NCI-H1436 treated with DMSO at 0.1 percent for 48 hours (cell line): ENCODE measurements around the gene NFYA.

ENCODE experiments used
- DNase-seq: peaks from one replicate; lab custom pipeline; 2025; lab: John Stamatoyannopoulos, UW

The NFYA gene

DNA sequence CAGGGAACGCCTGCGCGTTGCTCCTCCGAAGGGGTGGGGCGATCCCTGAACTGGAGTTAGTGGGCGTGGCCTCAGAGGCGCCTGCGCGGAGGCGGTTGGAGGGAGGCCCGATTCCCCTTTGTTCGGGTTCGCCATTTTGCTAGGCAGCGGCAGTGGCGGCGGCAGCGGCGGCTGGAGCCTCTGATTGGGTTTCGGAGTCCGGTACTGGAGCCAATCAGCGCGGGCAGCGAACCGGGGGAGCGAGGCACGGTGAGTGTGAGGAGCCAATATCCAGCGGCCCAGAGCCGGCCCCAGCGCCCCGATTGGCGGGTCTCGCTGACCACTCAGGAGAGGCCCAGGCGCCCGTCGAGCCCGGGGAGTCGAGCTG lies at the start of gene NFYA:
Gene NFYA (plus strand): TSS at position 139 of the 367 bp plus-strand sequence. CDS start 6,116 bp downstream, outside the sequence.
- no peak for DNase-seq

GRCh38 chr6:41023114-41023513 lies 49.7 kb upstream of the NFYA start:
- DNase-seq: no peak

GRCh38 chr6:41025966-41026530 lies 46.7 kb upstream of the NFYA start:
- DNase-seq: no peak

DNA sequence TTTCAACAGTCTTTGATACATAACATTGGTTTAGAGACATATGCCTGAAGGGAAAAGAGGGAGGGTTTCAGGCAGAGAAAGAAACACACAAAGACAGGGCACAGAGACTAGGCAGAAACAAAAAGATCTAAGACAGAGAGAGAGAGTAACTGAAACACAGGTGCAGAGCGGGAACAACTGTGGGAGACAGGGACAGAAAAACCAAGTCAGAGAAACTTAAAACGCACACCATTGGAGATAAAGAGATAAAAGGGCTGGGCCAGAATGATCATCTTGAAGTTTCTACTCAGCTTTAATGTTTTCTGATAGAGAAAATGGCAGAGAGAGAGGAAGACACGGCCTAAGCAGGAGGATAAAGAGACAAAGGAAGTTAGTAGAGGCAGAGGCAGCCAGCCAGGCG lies 45.5 kb upstream of the NFYA start:
- no peak for DNase-seq

DNA sequence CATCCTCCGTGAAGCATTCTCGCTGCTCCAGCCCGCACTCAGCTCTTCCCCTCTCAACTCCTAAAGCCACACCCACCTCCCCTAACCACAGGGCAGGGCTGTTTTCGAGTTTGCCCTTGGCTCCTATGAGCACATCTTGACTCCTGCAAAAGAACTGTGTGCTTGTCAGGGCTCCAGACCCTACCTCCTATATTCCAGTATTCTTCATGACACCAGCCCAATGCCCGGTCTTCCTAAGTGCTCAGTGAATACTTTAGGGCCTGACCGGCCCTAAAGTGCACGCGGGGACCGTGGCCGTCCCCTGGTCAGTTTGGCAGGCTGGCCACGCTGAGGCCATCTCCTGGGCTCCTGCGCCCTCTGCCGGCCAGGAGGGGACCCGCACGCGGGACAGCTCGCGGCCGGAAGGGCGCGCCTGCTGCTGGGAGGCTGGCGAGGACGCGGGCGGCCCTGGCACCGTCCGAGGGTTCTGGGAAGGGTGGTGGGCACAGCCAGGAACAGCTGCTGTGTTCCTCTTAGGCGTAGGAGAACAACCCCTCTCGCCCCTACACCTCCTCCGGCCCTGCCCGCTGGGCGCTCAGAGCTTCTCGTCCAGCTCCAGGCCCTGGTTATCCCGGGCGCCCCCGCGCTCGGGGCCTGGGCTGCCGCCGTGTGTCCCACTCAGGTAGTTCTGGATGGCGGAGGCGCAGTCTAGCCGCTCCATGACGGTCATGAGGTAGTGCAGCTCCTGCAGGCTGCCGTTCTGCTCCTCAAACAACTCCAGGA lies 44.8 kb upstream of the NFYA start:
- no peak for DNase-seq

GRCh38 chr6:41028561-41029412 lies 44.0 kb upstream of the NFYA start:
- DNase-seq: no peak

- DNase-seq: no peak
These were observed 39.9 kb upstream of the NFYA start for GRCh38 chr6:41032830-41033229.

DNA sequence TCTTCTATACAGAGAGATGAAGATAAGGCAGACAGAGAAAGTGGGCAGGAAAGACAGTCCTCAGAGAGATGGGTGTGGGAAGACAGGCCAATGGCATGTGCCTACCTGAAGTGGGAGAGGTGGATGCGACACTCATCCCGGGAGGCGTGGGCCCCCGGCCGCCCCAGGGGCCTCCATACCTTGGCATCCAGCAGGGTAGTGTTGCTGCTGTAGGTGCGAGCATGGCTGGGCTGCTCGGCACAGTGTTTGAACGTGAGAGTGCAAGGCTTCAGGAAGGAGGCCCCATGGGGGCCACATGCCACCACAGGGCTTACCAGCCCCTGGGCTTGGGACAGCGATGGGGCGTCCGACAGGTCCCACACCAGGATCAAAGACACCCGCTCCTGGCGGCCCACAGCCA lies 39.0 kb upstream of the NFYA start:
- no peak for DNase-seq

DNA sequence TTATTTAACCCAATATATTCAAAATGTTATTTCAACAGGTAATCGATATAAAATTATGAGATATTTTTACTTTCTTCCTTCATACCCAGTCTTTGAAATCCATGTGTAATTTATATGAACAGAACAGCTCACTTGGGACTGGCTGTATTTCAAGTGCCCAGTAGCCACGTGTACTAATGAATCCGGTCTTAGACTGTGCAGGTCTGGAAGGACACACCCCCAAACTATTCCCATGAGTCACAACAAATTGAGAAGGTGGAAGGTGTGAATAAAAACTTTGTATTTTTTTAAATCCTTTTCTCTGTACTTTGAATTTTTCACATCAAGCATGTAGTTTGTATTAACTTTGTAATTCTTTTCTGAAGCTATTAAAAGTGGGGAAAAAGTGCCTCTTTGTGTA lies 36.6 kb upstream of the NFYA start:
- DNase-seq: no peak

- DNase-seq: no peak
These were observed 36.2 kb upstream of the NFYA start for GRCh38 chr6:41036601-41037000.

DNA sequence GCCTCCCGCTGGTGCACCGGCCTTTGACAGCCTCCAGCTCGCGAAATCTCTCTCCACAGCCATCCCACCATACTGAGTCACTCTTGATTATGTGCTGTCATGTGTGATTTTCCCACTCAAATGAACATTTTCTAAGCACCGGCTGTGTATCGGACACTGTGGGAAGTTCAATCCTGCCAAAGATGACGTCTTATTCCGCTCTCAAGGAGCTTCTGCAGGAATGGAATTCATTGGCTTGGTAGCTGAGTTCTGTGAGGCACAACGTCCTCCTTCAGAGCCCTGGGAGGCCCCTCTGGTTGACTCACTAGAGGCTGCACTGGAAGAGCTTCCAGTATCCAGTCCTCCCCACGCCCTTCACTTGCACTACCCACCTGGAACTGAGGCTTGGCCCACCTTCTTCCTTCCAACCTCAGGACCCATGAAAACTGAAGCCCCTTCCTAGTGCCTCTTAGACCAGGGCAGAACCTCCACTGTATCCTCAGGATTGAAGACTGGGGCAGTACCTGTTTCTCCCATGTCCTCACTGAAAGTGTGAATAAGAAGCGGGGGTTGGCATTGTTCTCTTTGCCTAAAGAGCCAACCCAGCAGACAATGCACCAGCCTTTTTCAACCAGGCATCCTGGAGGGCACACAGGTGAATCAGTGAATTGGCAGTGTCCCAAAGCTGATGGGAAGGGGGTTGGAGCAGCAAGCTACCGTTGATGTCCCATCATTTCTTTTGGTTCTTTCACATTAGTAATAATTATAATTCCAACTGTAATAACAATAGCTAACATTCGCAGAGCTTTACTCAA lies 35.5 kb upstream of the NFYA start:
- DNase-seq: no peak

- no peak for DNase-seq
These were observed 34.6 kb upstream of the NFYA start for GRCh38 chr6:41038205-41038604.

DNA sequence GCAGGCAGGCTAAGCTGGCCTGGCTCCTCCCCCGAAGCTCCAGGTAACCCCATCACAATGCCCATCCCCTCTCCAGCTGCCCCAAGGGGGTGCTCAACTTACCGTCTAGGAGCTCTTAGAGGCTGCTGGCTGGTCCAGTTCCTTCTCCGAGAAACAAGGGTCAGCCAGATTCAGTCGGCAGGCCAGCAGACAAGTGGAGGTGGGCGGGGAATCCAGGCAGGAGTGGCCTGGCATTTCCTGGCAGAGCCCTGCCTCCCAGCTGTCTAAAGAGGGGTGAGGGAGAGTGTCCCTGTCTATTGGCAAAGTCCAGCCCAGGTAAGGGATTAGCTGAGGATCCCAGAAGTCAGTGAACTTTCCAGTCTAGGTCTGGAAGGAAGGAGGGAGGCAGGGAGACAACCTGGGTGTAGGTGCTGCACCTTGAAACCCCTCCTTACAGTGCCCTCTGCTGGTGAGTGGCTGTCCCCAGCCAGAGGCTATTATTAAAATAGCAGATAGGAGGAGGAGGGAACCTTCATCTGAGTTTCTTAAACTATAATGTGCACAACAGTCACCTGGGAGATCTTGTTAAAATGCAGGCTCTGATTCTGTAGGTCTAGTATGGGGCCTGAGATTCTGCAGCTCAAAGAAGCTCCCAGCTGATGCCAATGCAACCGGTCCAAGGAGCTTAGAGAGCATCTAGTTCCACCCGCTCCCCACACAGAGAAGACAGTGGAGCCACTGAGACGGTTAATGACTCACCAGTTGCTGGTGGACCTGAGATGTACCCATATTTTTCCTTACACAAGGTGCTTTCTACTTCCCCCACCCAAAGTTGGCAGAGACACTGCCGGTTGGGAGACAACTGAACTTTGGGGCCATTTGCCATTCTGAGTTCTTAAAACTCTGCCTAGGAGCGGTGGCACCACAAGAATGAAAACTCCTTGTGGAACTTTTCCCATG lies 33.4 kb upstream of the NFYA start, which contains the start of gene UNC5CL:
Gene UNC5CL (minus strand): TSS at position 162 of the 939 bp plus-strand sequence. CDS start 4,147 bp downstream, outside the sequence.
- DNase-seq: no peak

- no peak for DNase-seq
These were observed 32.5 kb upstream of the NFYA start for GRCh38 chr6:41040101-41040939.

DNA sequence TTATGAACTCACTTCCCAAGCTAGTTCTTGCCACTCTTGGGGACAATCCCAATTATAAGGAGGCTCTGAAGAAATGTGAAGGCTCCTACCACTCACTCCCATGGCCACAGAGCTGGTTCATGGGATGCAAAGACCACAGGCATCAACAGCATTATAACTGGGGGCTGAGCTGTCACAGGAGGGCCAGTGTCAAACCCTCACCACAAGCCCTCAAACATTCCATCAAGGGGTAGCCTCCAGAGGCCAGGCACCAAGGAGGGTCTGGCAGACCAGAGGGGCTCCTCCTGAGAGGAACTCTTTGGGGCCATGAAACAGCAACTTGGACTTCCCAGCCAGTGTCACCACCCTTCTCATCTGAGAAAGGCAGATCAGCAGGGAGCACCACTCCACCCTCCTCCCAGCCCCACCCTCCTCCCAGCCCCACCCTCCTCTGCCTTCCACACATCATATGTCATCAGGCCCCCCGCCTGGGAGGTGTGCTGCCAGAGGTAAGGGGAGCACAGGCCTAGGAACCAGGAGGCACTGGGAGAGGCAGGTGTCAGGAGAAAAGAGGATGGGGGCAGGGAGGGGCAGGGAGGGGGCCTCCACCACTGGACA lies 31.7 kb upstream of the NFYA start:
- no peak for DNase-seq

- no peak for DNase-seq
These were observed 30.3 kb upstream of the NFYA start, which contains the start of gene TSPO2 for GRCh38 chr6:41042226-41043055. Gene TSPO2 (plus strand): TSS chr6:41042467. CDS start chr6:41042986, 519 bp downstream.

DNA sequence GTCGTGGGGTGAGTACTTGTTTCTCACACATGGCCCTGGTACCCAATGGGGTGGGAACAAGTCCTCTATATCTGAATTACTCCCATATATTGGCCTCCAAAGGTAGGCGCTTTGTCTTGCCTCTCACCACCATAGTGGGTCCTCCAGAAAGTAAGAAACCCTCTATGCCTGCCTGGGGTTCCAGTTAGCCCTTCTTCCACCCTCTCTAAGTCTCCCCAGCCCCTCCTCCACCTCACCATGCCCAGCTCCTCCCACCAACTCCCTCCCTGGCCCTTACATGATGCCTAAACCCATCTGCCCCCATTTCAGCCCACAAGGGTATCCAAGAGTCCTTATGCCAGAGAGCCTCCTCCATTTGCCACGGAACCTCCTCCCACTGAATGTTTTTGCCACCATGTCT lies 29.6 kb upstream of the NFYA start:
- no peak for DNase-seq

GRCh38 chr6:41045664-41046063 lies 27.1 kb upstream of the NFYA start:
- no peak for DNase-seq

DNA sequence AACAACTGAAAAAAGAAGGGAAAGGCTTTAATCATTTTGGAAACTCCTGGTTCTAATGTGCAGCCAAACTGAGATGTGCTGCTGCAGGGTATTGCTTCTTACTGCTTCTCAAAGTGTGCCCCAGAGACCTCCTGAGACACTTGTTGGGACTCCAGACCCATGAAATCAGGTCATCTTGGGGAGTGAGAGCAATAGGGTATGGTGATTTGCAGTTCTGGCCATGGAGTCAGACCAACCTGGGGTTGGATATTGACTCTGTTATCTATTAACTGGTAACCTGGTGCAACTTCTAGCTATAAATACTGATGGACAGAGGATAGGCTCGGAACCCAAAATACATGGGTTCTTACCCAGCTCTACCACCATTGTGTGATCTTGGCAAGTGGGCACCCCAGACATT lies 26.7 kb upstream of the NFYA start:
- no peak for DNase-seq
